GM12878 (cell line): ENCODE results near the gene TTC33. TPM values are rescaled to one million over a fixed set of nuclear protein-coding genes. Genes with fewer than 3 reads are reported as not detected.

ENCODE experiments used
- ATAC-seq: fragments of 200-7000 bp; cut with Tn5 transposase; 3 replicates; pipeline ENCODE4 v1.9.1; 2020; ENCODE audit warnings: mild to moderate bottlenecking, moderate library complexity
- BruUV-seq: library from RNA; stranded (reverse); fragments of 400-500 nt; replicated peaks from 2 replicates; lab custom pipeline; 2021; lab: Mats Ljungman, UMichigan
- CTCF ChIA-PET: fragments of 300-600 bp; sonication (Branson Sonifier 250); formaldehyde crosslinking; extraction: SDS; loops from one replicate; lab custom pipeline; 2021; ENCODE audit warnings: inconsistent platforms; lab: Yijun Ruan, JAX
- POLR2A ChIA-PET: fragments of 350-600 bp; formaldehyde crosslinking; extraction: SDS; loops from one replicate; lab custom pipeline; 2021; ENCODE audit warnings: inconsistent platforms; lab: Charles Lee
- RAD21 ChIA-PET: fragments of 300-600 bp; sonication (Branson Sonifier 250); formaldehyde crosslinking; loops from one replicate; lab custom pipeline; 2023; ENCODE audit warnings: antibody characterized with exemption; ENCODE audit not compliant: unreplicated experiment; lab: Charles Lee
- SMC1A ChIA-PET: fragments of 300-600 bp; sonication (Branson Sonifier 250); formaldehyde crosslinking; loops from one replicate; lab custom pipeline; 2023; ENCODE audit not compliant: unreplicated experiment, uncharacterized antibody; lab: Charles Lee
- DNase-seq: peaks from one replicate; pipeline ENCODE4 v3.0.0-alpha.2; 2011; ENCODE audit warnings: low read depth, low spot score
- FAIRE-seq: peaks from 3 replicates; lab custom pipeline; 2011; peaks lifted over from hg19 to GRCh38; lab: Jason Lieb, UNC
- H2AFZ ChIP-seq: 2 replicates; pipeline ENCODE4 v1.6.0; 2011; ENCODE audit warnings: low read depth, low read length, control low read depth; ENCODE audit not compliant: control insufficient read depth
- H3K27ac ChIP-seq: 2 replicates; pipeline ENCODE4 v1.5.1; 2011; ENCODE audit warnings: control low read depth; ENCODE audit not compliant: control insufficient read depth, insufficient read depth
- H3K27me3 ChIP-seq, 2 experiments: replicated peaks in 1 of 2; 2 replicates each; pipeline versions ENCODE4 v1.6.0 to v1.6.1; 2011; ENCODE audit warnings: low read length in 1 of 2; ENCODE audit not compliant: control insufficient read depth in 2 of 2, insufficient read depth in 2 of 2
- H3K36me3 ChIP-seq, 2 experiments: 2 replicates each; pipeline ENCODE4 v1.5.1; 2011; ENCODE audit warnings: low read length in 1 of 2; ENCODE audit not compliant: control insufficient read depth in 2 of 2, insufficient read depth in 2 of 2
- H3K4me1 ChIP-seq: 2 replicates; pipeline ENCODE4 v1.6.1; 2011; ENCODE audit warnings: mild to moderate bottlenecking, low read length, moderate library complexity, mixed read lengths; ENCODE audit not compliant: control insufficient read depth, insufficient read depth
- H3K4me2 ChIP-seq: 2 replicates; pipeline ENCODE4 v1.6.0; 2011; ENCODE audit warnings: control low read depth; ENCODE audit not compliant: control insufficient read depth, insufficient read depth
- H3K4me3 ChIP-seq: fragments of 200-600 bp; sonication (generic); 2 replicates; pipeline ENCODE4 v1.5.1; 2016
- H3K79me2 ChIP-seq: 2 replicates; pipeline ENCODE4 v1.6.0; 2011; ENCODE audit warnings: low read length; ENCODE audit not compliant: control insufficient read depth, insufficient read depth
- H3K9ac ChIP-seq: 2 replicates; pipeline ENCODE4 v1.8.0; 2011; ENCODE audit warnings: low read length, control low read depth, mixed read lengths; ENCODE audit not compliant: control insufficient read depth, insufficient read depth
- H3K9me3 ChIP-seq: replicated peaks from 3 replicates; pipeline ENCODE4 v1.5.1; 2011; ENCODE audit warnings: mild to moderate bottlenecking, low read length; ENCODE audit not compliant: control insufficient read depth, insufficient read depth
- H4K20me1 ChIP-seq: 2 replicates; pipeline ENCODE4 v1.6.0; 2011; ENCODE audit not compliant: control insufficient read depth, insufficient read depth
- BRCA1 ChIP-seq: IDR thresholded peaks from 2 replicates; pipeline ENCODE4 v1.6.1; 2011; ENCODE audit warnings: low read depth, low read length, improper control_type of control experiment
- E2F4 ChIP-seq: IDR thresholded peaks from 2 replicates; pipeline ENCODE4 v1.6.1; 2012; ENCODE audit warnings: low read depth, low read length, improper control_type of control experiment
- EGR1 ChIP-seq, 2 experiments: IDR thresholded peaks; 1 replicate in 1 of 2; 2 replicates in 1 of 2; pipeline ENCODE4 v1.6.1; 2011 to 2012; ENCODE audit warnings: low read depth in 2 of 2, low read length in 2 of 2, borderline replicate concordance in 1 of 2, mild to moderate bottlenecking in 1 of 2, moderate library complexity in 1 of 2
- EZH2 ChIP-seq: IDR thresholded peaks from 2 replicates; pipeline ENCODE4 v1.6.1; 2012; ENCODE audit warnings: low read depth, mild to moderate bottlenecking, control low read depth, inconsistent platforms, low read length, borderline replicate concordance; ENCODE audit not compliant: control insufficient read depth
- HDGF ChIP-seq: fragments of 450-650 bp; IDR thresholded peaks from 2 replicates; pipeline ENCODE4 v1.6.1; 2016; ENCODE audit warnings: antibody characterized with exemption
- IRF5 ChIP-seq: fragments of 450-650 bp; IDR thresholded peaks from 2 replicates; pipeline ENCODE4 v1.6.1; 2017; ENCODE audit warnings: borderline replicate concordance
- JUNB ChIP-seq: IDR thresholded peaks from 2 replicates; pipeline ENCODE4 v1.6.1; 2016; ENCODE audit warnings: antibody characterized with exemption, mild to moderate bottlenecking
- NFYB ChIP-seq: IDR thresholded peaks from 2 replicates; pipeline ENCODE4 v1.6.1; 2011; ENCODE audit warnings: low read depth, mild to moderate bottlenecking, low read length, improper control_type of control experiment, moderate library complexity; ENCODE audit not compliant: insufficient read depth
- NRF1 ChIP-seq: conservative IDR thresholded peaks from 2 replicates; pipeline ENCODE4 v1.6.1; 2011; ENCODE audit warnings: mild to moderate bottlenecking, low read depth, low read length, improper control_type of control experiment
- PKNOX1 ChIP-seq: fragments of 450-650 bp; IDR thresholded peaks from 2 replicates; pipeline ENCODE4 v1.6.1; 2016; ENCODE audit warnings: mild to moderate bottlenecking
- SUPT20H ChIP-seq: IDR thresholded peaks from 2 replicates; pipeline ENCODE4 v1.6.1; 2011; ENCODE audit warnings: low read depth, mild to moderate bottlenecking, low read length, moderate library complexity, borderline replicate concordance; ENCODE audit not compliant: control insufficient read depth
- USF2 ChIP-seq: IDR thresholded peaks from 2 replicates; pipeline ENCODE4 v1.6.1; 2011; ENCODE audit warnings: low read depth, low read length, improper control_type of control experiment, borderline replicate concordance
- YBX1 ChIP-seq: fragments of 450-650 bp; IDR thresholded peaks from 2 replicates; pipeline ENCODE4 v1.6.1; 2016; ENCODE audit warnings: antibody characterized with exemption
- WGBS: methylation state at CpG from one replicate; pipeline ENCODE4 v1.1.6; 2016; ENCODE audit warnings: low lambda C conversion rate; ENCODE audit not compliant: insufficient replicate concordance, insufficient coverage; ENCODE audit errors: missing lambda C conversion rate; 5-methylcytosine and 5-hydroxymethylcytosine counted together
- in situ Hi-C: fragments of 300-500 bp; cut with MboI; formaldehyde crosslinking; loops from 9 replicates; pipeline ENCODE4 v1.14.3; 2018; ENCODE audit warnings: mixed read lengths
- intact Hi-C: fragments of 100-400 bp; cut with micrococcal nuclease; formaldehyde crosslinking; loops from one replicate; pipeline ENCODE4 v1.14.2; 2022; ENCODE audit not compliant: unreplicated experiment
- polyA plus RNA-seq, 11 experiments: library from polyadenylated mRNA; depleted of rRNA in 4 of 11; unstranded in 6 of 11; stranded (reverse) in 5 of 11; fragments of >200 nt; fragmentation: Nextera tagmentation in 4 of 11; fragmentation: Illumina TruSeq in 1 of 11; extraction: Ambion mirVana in 4 of 11; extraction: Trizol in 1 of 11; gene quantifications; 1 replicate in 1 of 11; 2 replicates in 10 of 11; pipeline versions ENCODE4 v1.2.1 to v1.2.3, GENCODE V29; 2011 to 2016; ENCODE audit warnings: inconsistent platforms in 2 of 11, missing spikeins in 2 of 11, low read depth in 1 of 11
- total RNA-seq, 4 experiments: library from RNA; depleted of rRNA in 3 of 4; stranded (reverse); fragments of >200 nt in 3 of 4; fragmentation: Illumina TruSeq in 1 of 4; extraction: Trizol in 1 of 4; gene quantifications; 2 replicates each; pipeline versions ENCODE4 v1.2.1 to v1.2.3, GENCODE V29; 2013 to 2021

The TTC33 gene
- total and polyA plus RNA-seq, 10 of the 15 experiments (the other 5 are each of a cell fraction or from before 2014, with no cell fraction given), result 7.9 to 22.3 (median 14.6) TPM

- in situ Hi-C loops, result no loop called here
- no peak for FAIRE-seq
- TF ChIP-seq SUPT20H (no peak), PKNOX1 (no peak), JUNB (no peak), HDGF (no peak), EZH2 (no peak), IRF5 (no peak), EGR1 (IDR thresholded peaks at IDR 0.05; ENCODE audit: borderline replicate concordance in 1 of 2, low read depth in 2 of 2, low read length in 2 of 2) (no peak), BRCA1 (no peak), NRF1 (no peak), NFYB (no peak), E2F4 (no peak), USF2 (no peak), YBX1 (no peak)
- TF ChIP-seq, all 136 proteins: peak for 0
- Histone ChIP-seq H3K36me3 (no peaks in the 10 kb centered on the region), H3K79me2 (no peaks in the 10 kb centered on the region), H3K4me2 (no peak overlapping the region), H3K4me3 (no peak overlapping the region), H2AFZ (no peak overlapping the region), H3K9ac (no peak overlapping the region), H3K9me3 (no peaks in the 10 kb centered on the region), H3K27ac (no peak overlapping the region), H3K27me3 (no peaks in the 10 kb centered on the region), H4K20me1 (no peaks in the 10 kb centered on the region), H3K4me1 (no peaks in the 10 kb centered on the region)
- BruUV-seq, result no TSS peak
- intact Hi-C loops, result no loop called here
- DNase-seq, result no peak
- ChIA-PET SMC1A (no interaction called here), POLR2A (no interaction called here), CTCF (no interaction called here), RAD21 (no interaction called here)
- 58% methylated on average over 4 of the region's 4 CpGs for WGBS
- no peak for ATAC-seq
Measured at GRCh38 chr5:40505031-40505430, 250.7 kb downstream of the TTC33 start.
